ENCODE results near the gene GJC3.
A peak's percentile ranks its signal among the peaks of the same experiment; 100 is the strongest.
"Not testable (repeated sequence)": the region's sequence is repeated elsewhere in the genome, so short reads cannot be mapped to it uniquely, and the experiment has no call there.

GJC3 gene

GRCh38 chr7:99928188-99928587 lies 1.2 kb downstream of the GJC3 start:
- no peak for DNase-seq

DNA sequence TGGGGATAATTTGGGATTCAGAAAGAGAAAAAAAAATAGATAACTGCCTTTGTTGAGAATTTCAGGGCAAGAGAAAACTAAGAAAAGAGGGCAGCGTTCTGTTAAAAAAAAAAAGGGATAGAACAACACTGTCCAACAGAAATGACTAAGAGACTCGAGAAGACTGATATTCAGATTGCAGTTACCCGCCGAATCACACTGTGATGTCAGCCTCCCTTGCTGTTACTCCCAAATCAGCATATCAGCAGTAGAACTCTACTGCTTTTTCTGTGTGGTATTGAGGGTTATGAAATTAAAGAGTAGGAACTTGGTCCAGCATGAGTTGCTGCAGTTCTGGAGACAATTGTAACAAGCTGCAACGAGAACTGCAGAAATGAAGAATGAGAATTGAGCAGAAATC lies 1.9 kb downstream of the GJC3 start:
- DNase-seq, result no peak

- DNase-seq, result no peak
Measured at GRCh38 chr7:99926321-99926720, 3.1 kb downstream of the GJC3 start.

DNA sequence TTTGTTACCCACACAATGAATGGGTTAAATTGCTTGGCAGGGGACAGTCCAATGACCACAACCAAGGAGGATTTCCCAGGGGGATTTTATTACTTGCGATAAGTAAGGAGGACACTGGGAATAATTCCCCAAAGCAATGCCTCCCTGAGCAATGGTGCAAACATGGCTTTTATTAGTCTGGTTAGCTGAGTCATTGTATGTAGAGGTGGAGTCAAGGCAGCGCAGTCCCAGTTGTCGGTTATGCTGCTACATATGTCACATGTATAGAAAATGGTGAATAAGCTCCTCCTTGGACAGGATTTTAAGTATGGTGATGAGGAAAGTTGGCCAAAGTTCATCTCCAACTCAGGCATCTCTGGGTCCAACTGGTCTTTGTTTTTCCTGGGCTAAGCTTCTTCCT lies 6.2 kb downstream of the GJC3 start:
- no peak for DNase-seq

DNA sequence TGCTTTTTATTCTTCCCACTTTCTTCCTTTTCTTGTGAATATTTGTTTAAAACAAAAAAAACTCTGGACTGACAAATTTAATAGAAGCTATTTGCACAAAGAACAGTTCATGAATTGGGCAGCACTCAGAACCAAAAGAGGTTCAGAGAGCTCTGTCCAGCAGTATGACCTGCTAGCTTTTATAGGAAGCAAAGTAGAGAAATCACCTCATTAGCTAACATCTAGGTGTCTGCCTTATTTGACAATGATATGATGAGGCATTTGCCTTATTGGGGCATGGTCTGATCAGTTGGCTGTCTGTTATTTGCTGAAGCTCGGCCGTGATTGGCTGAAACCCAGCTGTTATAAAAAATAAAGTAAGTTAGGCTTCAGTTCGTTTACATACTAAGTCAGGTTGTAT lies 9.3 kb downstream of the GJC3 start:
- no peak for DNase-seq

DNA sequence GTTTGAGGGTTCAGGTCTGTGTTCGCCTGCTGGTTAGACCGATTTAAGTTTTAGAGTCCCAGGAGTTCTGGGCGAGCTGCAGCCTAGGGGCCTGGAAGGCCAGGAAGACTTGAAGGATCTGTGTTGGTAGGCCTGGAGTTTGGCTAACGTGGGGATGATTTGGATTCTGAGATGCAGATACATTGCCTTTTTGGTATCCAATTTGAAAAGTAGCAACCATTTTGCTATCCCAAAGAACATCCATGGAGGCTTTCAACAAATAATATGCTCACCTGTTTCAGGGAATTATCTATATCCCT lies 9.7 kb downstream of the GJC3 start:
- DNase-seq, result no peak

DNA sequence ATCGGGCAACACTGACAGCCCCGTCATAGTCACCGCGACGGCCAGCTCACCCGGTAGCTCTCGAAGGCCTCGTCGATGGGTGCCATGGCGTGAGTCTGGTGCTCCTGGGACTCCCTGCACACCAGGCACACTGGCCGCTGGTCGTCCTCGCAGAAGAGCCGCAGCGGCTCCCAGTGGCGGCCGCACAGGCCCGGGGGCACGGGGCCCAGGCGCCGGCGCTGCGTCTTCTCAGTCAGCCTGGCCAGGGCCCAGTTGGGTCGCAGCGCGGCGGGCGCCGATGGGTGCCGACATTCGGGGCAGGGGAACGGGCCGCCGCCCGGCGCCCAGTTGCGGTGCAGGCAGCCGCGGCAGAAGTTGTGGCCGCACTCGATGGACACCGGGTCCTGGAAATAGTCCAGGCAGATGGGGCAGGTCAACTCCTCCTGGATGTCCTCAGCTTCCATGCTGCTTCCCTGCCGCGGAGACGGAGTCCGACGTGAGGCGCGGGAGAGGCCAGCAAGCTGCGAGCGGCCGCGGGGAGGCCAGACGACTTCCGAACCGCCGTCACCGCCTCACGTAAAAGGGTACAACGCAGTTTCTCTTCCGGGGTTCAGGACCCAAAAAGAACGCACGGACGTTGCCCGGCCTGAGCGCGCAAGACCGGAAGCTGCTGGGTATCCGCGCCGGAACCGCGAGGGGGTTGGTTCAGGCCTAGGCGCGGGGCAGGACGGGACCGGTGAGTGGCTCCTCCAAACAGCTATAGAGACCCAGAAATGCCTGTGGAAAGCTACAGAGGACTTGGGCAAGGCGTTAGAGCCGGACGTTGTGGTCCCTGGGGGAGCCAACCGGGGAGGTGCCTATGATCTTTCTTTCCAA lies 10.2 kb downstream of the GJC3 start, which contains the start of gene TRIM4:
Gene TRIM4, minus strand, starts transcription at position 572 of the 855 bp plus-strand sequence. Its CDS starts 129 bp downstream, at position 443.
- peak; percentile 86 for DNase-seq

DNA sequence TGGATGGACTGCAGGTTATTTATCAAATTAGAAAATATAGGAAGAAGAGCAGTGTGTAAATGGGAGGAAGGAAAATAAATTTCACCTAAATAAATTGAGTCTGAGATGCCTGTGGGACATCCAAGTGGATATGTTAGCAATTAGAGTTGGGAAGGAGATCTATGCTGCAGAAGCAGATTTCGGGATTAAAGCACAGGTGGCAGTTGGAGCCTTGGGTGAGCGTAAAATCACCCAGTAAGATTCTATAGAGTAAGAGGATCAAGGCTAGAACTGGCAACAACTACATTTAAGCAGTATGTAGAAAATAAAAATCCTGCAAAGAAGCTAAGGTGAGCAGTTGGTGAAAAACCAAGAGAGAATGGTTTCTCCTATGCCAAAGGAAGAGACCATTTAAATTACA lies 18.4 kb downstream of the GJC3 start:
- DNase-seq, result no peak

GRCh38 chr7:99901581-99901980 lies 27.8 kb downstream of the GJC3 start:
- DNase-seq, result no peak

DNA sequence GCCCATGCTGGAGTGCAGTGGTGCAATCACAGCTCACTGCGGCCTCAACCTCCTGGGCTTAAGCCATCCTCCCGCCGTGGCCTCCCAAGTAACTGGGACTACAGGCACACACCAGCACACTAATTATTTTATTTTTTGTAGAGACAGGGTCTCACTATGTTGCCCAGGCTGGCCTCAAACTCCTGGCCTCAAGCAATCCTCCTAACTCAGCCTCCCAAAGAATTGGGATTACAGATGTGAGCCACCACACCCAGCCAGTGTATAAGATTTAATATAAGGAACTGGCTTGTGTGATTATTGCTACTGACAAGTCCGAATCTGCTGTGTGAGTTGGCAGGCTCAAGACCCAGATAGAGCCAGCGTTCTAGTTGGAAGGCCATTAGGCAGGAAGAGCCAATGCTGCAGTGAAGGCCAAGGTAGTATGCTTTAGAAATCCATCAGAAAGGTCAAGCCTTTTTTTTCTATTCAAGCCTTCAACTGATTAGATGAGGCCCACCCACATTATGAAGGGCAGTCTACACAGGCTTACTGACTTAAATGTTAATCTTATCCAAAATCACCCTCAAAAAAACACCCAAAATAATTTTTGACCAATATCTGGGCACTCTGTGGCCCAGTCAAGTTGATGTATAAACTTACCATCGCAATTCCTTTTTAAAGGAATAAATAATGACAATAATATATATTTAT lies 29.4 kb downstream of the GJC3 start:
- no peak for DNase-seq

DNA sequence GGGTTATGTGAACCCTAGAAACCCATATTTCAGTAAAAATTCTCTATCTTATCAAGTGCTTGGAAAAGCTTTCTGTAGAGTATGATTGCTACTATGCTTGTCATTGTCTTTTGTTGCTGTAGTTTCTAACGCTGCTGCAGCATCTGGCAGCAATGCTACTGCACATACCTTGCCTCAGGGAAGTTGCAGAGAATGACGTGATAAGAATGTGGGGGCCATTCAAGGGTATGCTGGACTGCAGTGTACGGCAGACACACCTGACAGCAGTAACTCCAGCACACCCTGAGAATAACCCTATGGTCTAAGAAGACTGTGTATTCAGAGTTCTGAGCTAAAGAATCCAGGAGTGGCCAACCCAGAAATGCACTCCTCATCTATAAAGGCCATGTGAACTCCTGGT lies 30.6 kb downstream of the GJC3 start:
- no peak for DNase-seq

DNA sequence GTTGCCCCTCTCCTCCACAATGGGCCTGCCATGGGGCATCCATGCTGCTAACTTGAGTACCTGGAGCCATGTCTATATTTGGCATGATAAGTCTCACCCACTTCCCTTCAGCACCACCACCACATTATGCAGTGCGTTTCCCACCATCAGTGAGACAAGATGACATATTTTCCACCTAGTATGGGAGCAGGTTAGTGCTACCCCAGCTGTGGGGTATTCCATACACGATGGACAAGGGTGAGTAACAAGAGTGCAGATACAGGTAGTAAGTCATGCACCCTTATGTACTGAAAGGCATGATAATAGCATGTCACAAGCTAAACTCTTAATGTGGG lies 31.4 kb downstream of the GJC3 start:
- no peak for DNase-seq

GRCh38 chr7:99897322-99898022 lies 31.9 kb downstream of the GJC3 start:
- DNase-seq, result no peak

GRCh38 chr7:99894738-99895137 lies 34.7 kb downstream of the GJC3 start:
- no peak for DNase-seq

- DNase-seq, result no peak
Measured at GRCh38 chr7:99893280-99893679, 36.1 kb downstream of the GJC3 start.

GRCh38 chr7:99890348-99890747 lies 39.1 kb downstream of the GJC3 start:
- not testable (repeated sequence) for DNase-seq

- DNase-seq, result not testable (repeated sequence)
Measured at GRCh38 chr7:99888366-99888765, 41.1 kb downstream of the GJC3 start.

DNA sequence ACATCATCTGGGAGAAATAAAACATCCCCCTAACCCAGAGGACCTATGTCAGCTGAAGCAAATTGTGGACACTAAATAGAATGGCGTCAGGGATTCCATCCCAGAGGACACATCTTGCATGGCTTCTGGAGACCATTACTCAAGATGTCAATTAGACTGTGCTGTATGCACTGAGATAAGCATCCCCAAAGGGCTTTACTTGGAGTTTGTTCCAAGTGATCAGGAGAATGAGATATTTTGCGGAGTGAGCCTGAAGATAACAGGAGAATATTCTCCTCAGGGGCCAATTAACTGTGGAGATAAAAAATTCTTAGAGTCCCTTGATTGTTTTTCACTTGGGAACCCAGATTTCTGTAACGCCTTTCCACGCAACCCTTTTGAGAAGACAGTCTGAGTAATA lies 48.0 kb downstream of the GJC3 start:
- DNase-seq, result no peak

- DNase-seq, result no peak
Measured at GRCh38 chr7:99876933-99877332, 52.5 kb downstream of the GJC3 start, which contains the start of gene OR2AE1. TSS of gene OR2AE1 (minus strand) at chr7:99877033. CDS start at chr7:99877033, 0 bp downstream.

GRCh38 chr7:99876491-99876890 lies 52.9 kb downstream of the GJC3 start:
- DNase-seq, result no peak

Measured in activated effector memory CD4-positive, alpha-beta T cell treated with Interleukin-2 at 50 U/mL for 16 hours (primary cell).